GM10847 (cell line): Measurements from ENCODE around the gene SRRM4.

ENCODE experiments used
- POLR2A ChIP-seq: IDR thresholded peaks from 2 replicates; pipeline ENCODE4 v1.6.1; 2011; ENCODE audit not compliant: insufficient read length; ENCODE audit errors: extremely low read depth

Gene SRRM4

GRCh38 chr12:119211884-119212283 lies 230.5 kb downstream of the SRRM4 start:
- TF ChIP-seq POLR2A = no peak
